HepG2 (cell line): ENCODE results near the gene TLK2. TPM values are rescaled to one million over a fixed set of nuclear protein-coding genes. Genes with fewer than 3 reads are reported as not detected.

Source experiments
- ATAC-seq: fragments of 200-7000 bp; cut with Tn5 transposase; 3 replicates; pipeline ENCODE4 v1.9.1; 2020; ENCODE audit warnings: mild to moderate bottlenecking, moderate library complexity
- BruUV-seq: library from RNA; stranded (reverse); fragments of 400-500 nt; replicated peaks from 2 replicates; lab custom pipeline; 2021; lab: Mats Ljungman, UMichigan
- CTCF ChIA-PET: fragments of 300-600 bp; formaldehyde crosslinking; extraction: SDS; loops from one replicate; lab custom pipeline; 2021; ENCODE audit warnings: low total read pairs, inconsistent platforms, low intra/inter-chr PET ratio; lab: Yijun Ruan, JAX
- POLR2A ChIA-PET: fragments of 350-600 bp; sonication (Branson Sonifier 250); formaldehyde crosslinking; loops from one replicate; lab custom pipeline; 2020; ENCODE audit warnings: antibody characterized with exemption, inconsistent platforms; lab: Yijun Ruan, JAX
- DNase-seq: peaks from one replicate; pipeline ENCODE4 v3.0.0-alpha.2; 2015; ENCODE audit warnings: low spot score
- FAIRE-seq: peaks from 3 replicates; lab custom pipeline; 2011; peaks lifted over from hg19 to GRCh38; lab: Jason Lieb, UNC
- H2AFZ ChIP-seq: one replicate; pipeline ENCODE4 v1.6.1; 2011; ENCODE audit warnings: low read length, inconsistent platforms
- H3K27ac ChIP-seq: fragments of 300-600 bp; 3 replicates; pipeline ENCODE4 v1.8.0; 2011; ENCODE audit warnings: mixed run types, mild to moderate bottlenecking, mixed read lengths, low read length, inconsistent platforms; ENCODE audit not compliant: insufficient read depth; ENCODE audit errors: extremely low read length
- H3K27me3 ChIP-seq, 2 experiments: fragments of 200-600 bp in 1 of 2; 2 replicates in 1 of 2; 3 replicates in 1 of 2; pipeline versions ENCODE4 v1.6.0 to v1.8.0; 2011; ENCODE audit warnings: low read length in 2 of 2, mild to moderate bottlenecking in 2 of 2, moderate library complexity in 2 of 2, inconsistent platforms in 1 of 2; ENCODE audit not compliant: insufficient read depth in 2 of 2, control insufficient read depth in 1 of 2
- H3K36me3 ChIP-seq, 2 experiments: fragments of 200-600 bp in 1 of 2; replicated peaks in 1 of 2; 2 replicates in 1 of 2; 3 replicates in 1 of 2; pipeline versions ENCODE4 v1.5.1 to v1.8.0; 2011; ENCODE audit warnings: low read length in 2 of 2, inconsistent platforms in 1 of 2; ENCODE audit not compliant: insufficient read depth in 2 of 2, control insufficient read depth in 1 of 2
- H3K4me1 ChIP-seq: 2 replicates; pipeline ENCODE4 v1.5.1; 2012; ENCODE audit warnings: low read length, inconsistent platforms; ENCODE audit not compliant: insufficient read depth
- H3K4me2 ChIP-seq: 2 replicates; pipeline ENCODE4 v1.6.0; 2011; ENCODE audit warnings: low read depth, low read length, inconsistent platforms
- H3K4me3 ChIP-seq, 3 experiments: fragments of 200-600 bp in 1 of 3; sonication (generic), shearing (Covaris generic) in 1 of 3; replicated peaks in 1 of 3; 2 replicates each; pipeline ENCODE4 v1.5.1; 2011 to 2016; ENCODE audit warnings: low read length in 3 of 3, inconsistent platforms in 2 of 3, low read depth in 2 of 3, mild to moderate bottlenecking in 2 of 3, control low read depth in 1 of 3, mixed read lengths in 1 of 3; ENCODE audit not compliant: insufficient read depth in 1 of 3
- H3K79me2 ChIP-seq: one replicate; pipeline ENCODE4 v1.6.1; 2011; ENCODE audit warnings: low read length, inconsistent platforms; ENCODE audit not compliant: insufficient read depth
- H3K9ac ChIP-seq: 2 replicates; pipeline ENCODE4 v1.6.0; 2011; ENCODE audit warnings: mild to moderate bottlenecking, low read depth, low read length, inconsistent platforms; ENCODE audit not compliant: insufficient read depth
- H3K9me3 ChIP-seq: 2 replicates; pipeline ENCODE4 v1.5.1; 2012; ENCODE audit warnings: mild to moderate bottlenecking, low read length
- H4K20me1 ChIP-seq: 2 replicates; pipeline ENCODE4 v1.6.0; 2011; ENCODE audit warnings: inconsistent platforms, mild to moderate bottlenecking, low read length, moderate library complexity; ENCODE audit not compliant: insufficient read depth
- FOXK2 ChIP-seq: fragments of 450-650 bp; IDR thresholded peaks from 2 replicates; pipeline ENCODE4 v1.6.1; 2016
- MLLT10 ChIP-seq: sonication (generic); formaldehyde crosslinking; IDR thresholded peaks from 2 replicates; pipeline ENCODE4 v1.4.0; 2020; ENCODE audit warnings: missing genetic modification reagents
- RFX1 ChIP-seq: fragments of 450-650 bp; IDR thresholded peaks from 2 replicates; pipeline ENCODE4 v1.6.1; 2017
- XBP1 ChIP-seq: sonication (generic); formaldehyde crosslinking; IDR thresholded peaks from 2 replicates; pipeline ENCODE4 v1.5.0; 2020; ENCODE audit warnings: missing genetic modification reagents
- ZMAT3 ChIP-seq: sonication (generic); formaldehyde crosslinking; conservative IDR thresholded peaks from 2 replicates; pipeline ENCODE4 v1.7.0; 2021; ENCODE audit warnings: missing genetic modification reagents
- ZNF841 ChIP-seq: sonication (generic); formaldehyde crosslinking; IDR thresholded peaks from 2 replicates; pipeline ENCODE4 v1.8.1; 2023; ENCODE audit warnings: missing genetic modification reagents, borderline replicate concordance
- ZNF879 ChIP-seq: sonication (generic); formaldehyde crosslinking; IDR thresholded peaks from 2 replicates; pipeline ENCODE4 v1.8.1; 2023; ENCODE audit warnings: missing genetic modification reagents
- WGBS: methylation state at CpG from one replicate; pipeline ENCODE4 v1.1.6; 2017; ENCODE audit warnings: low lambda C conversion rate; 5-methylcytosine and 5-hydroxymethylcytosine counted together
- in situ Hi-C: cut with HindIII; loops from 2 replicates; pipeline ENCODE4 v1.10.0; 2017; ENCODE audit warnings: low pct_unique_long_range_greater_than_20kb; ENCODE audit not compliant: extremely low pct_ligation_motif_present
- intact Hi-C: fragments of 100-400 bp; cut with micrococcal nuclease; formaldehyde crosslinking; loops from one replicate; pipeline ENCODE4 v1.10.0; 2022; ENCODE audit not compliant: unreplicated experiment
- polyA plus RNA-seq, 8 experiments: library from polyadenylated mRNA; depleted of rRNA in 3 of 8; stranded (reverse) in 7 of 8; unstranded in 1 of 8; fragments of >200 nt; fragmentation: Illumina TruSeq in 4 of 8; extraction: Trizol in 4 of 8; gene quantifications; 2 replicates each; pipeline versions ENCODE4 v1.2.1 to v1.2.3, GENCODE V29; 2011 to 2016; ENCODE audit warnings: low read depth in 4 of 8, missing spikeins in 1 of 8, mixed read lengths in 1 of 8; ENCODE audit not compliant: insufficient read depth in 1 of 8
- total RNA-seq, 5 experiments: library from RNA; depleted of rRNA; stranded (reverse); fragments of >200 nt; fragmentation: Illumina TruSeq; extraction: Trizol; gene quantifications; 2 replicates each; pipeline ENCODE4 v1.2.3, GENCODE V29; 2016; ENCODE audit warnings: low read depth in 1 of 5
- TF ChIP-seq, protein P1 (sequence below): sonication (generic); formaldehyde crosslinking; conservative IDR thresholded peaks from 2 replicates; pipeline ENCODE4 v1.8.0; 2022; ENCODE audit warnings: low read depth, missing genetic modification reagents
- TF ChIP-seq, protein P2 (sequence below), 2 experiments: sonication (generic) in 1 of 2; formaldehyde crosslinking in 1 of 2; IDR thresholded peaks; 2 replicates each; pipeline versions ENCODE4 v1.6.1 to v1.9.0; 2014 to 2022; ENCODE audit warnings: antibody characterized with exemption in 1 of 2, borderline replicate concordance in 1 of 2, inconsistent platforms in 1 of 2, low read depth in 1 of 2, missing genetic modification reagents in 1 of 2

TLK2 gene
- total and polyA plus RNA-seq, 2 of the 13 experiments (the other 11 are each of a cell fraction or from before 2014, with no cell fraction given), result 58.7 to 60.8 TPM

DNA sequence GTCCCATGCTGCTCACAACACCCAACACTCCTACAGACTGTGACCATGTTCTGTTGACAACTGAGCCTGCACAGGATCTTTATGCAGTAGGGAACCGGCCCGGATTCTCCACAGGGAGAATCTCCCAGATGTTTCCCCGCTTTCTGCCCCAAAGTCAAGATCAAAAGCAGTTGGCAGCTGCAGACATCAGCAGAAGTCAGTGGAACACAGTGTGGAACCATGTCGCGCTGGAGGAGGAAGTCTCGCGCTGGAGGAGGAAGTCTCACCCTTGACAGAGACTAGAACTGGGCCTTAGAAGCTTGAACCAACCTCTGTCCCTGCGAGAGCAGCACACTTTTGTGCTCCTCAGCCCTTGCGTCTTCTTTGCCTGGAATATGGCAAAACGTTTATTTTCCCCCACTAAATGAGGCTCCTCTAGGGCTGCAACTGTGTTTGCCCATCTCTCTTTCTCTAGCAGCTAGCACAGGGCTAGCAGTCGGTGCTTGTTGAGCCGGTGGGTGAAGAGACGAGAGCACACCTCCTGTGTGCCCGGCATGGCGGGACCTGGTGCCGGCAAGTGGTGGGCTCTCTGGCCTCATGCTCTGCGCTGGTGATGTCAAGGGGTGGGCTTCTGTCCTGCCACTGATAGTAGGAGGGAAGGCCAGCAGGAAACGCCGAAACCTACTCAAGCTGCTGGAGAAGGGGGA lies 146.7 kb downstream of the TLK2 start:
- Histone ChIP-seq H2AFZ (no peak overlapping the region), H4K20me1 (no peaks in the 10 kb centered on the region), H3K9ac (no peak overlapping the region)
- in situ Hi-C loops, result no loop called here
- no TSS peak for BruUV-seq
- CTCF ChIA-PET, result no interaction called here
- no peak for ATAC-seq
- TF ChIP-seq RFX1, result no peak
- no peak for TF ChIP-seq ZNF841
- TF ChIP-seq MLLT10, result no peak
- no peak for TF ChIP-seq FOXK2
- TF ChIP-seq, protein P1, sequence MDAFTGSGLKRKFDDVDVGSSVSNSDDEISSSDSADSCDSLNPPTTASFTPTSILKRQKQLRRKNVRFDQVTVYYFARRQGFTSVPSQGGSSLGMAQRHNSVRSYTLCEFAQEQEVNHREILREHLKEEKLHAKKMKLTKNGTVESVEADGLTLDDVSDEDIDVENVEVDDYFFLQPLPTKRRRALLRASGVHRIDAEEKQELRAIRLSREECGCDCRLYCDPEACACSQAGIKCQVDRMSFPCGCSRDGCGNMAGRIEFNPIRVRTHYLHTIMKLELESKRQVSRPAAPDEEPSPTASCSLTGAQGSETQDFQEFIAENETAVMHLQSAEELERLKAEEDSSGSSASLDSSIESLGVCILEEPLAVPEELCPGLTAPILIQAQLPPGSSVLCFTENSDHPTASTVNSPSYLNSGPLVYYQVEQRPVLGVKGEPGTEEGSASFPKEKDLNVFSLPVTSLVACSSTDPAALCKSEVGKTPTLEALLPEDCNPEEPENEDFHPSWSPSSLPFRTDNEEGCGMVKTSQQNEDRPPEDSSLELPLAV, result no peak
- no peak for TF ChIP-seq XBP1 (CRISPR knock-in tag)
- no peak for TF ChIP-seq ZMAT3
- TF ChIP-seq, protein P2, sequence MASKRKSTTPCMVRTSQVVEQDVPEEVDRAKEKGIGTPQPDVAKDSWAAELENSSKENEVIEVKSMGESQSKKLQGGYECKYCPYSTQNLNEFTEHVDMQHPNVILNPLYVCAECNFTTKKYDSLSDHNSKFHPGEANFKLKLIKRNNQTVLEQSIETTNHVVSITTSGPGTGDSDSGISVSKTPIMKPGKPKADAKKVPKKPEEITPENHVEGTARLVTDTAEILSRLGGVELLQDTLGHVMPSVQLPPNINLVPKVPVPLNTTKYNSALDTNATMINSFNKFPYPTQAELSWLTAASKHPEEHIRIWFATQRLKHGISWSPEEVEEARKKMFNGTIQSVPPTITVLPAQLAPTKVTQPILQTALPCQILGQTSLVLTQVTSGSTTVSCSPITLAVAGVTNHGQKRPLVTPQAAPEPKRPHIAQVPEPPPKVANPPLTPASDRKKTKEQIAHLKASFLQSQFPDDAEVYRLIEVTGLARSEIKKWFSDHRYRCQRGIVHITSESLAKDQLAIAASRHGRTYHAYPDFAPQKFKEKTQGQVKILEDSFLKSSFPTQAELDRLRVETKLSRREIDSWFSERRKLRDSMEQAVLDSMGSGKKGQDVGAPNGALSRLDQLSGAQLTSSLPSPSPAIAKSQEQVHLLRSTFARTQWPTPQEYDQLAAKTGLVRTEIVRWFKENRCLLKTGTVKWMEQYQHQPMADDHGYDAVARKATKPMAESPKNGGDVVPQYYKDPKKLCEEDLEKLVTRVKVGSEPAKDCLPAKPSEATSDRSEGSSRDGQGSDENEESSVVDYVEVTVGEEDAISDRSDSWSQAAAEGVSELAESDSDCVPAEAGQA (IDR thresholded peaks at IDR 0.05; ENCODE audit: low read depth), result no peak
- TF ChIP-seq, protein P2 (CRISPR knock-in tag; IDR thresholded peaks at IDR 0.05; ENCODE audit: borderline replicate concordance), result no peak
- no peak for TF ChIP-seq ZNF879 (CRISPR knock-in tag)
- TF ChIP-seq, all 625 proteins: peak for 0
- Histone ChIP-seq H3K27me3 (peaks cover 16 to 39% of the 10 kb centered on the region in 2 experiments; a peak in 4 of 5 replicates), H3K4me1 (peaks cover 25% of the 10 kb centered on the region), H3K36me3 (no peaks in the 10 kb centered on the region), H3K4me3 (no peak overlapping the region), H3K9me3 (no peaks in the 10 kb centered on the region), H3K27ac (no peak overlapping the region), H3K79me2 (no peaks in the 10 kb centered on the region), H3K4me2 (no peak overlapping the region)
- DNase-seq, result no peak
- WGBS, result 88% methylated on average over 19 of the region's 19 CpGs
- FAIRE-seq, result no peak
- intact Hi-C loops, result no loop called here
- POLR2A ChIA-PET, result no interaction called here
